GM12892 (cell line): ENCODE results near the gene BNIP5.

Experiments used
- POLR2A ChIP-seq: IDR thresholded peaks from 2 replicates; pipeline ENCODE4 v1.6.1; 2011; ENCODE audit warnings: low read depth, low read length, control low read depth
- POLR2AphosphoS5 ChIP-seq: IDR thresholded peaks from 2 replicates; pipeline ENCODE4 v1.6.1; 2011; ENCODE audit warnings: low read depth, low read length, control low read depth
- TAF1 ChIP-seq: IDR thresholded peaks from 2 replicates; pipeline ENCODE4 v1.6.1; 2011; ENCODE audit warnings: low read depth, mild to moderate bottlenecking, control low read depth, low read length, borderline replicate concordance

GRCh38 chr6:36312854-36313648, 23.6 kb downstream of the BNIP5 start:
- TF ChIP-seq POLR2A, result no peak
- TF ChIP-seq POLR2AphosphoS5, result no peak
- TF ChIP-seq TAF1, result no peak
